Measurements from ENCODE around the gene GPRC5A.

The GPRC5A gene

GRCh38 chr12:12952036-12952435 lies 60.7 kb downstream of the GPRC5A start, which contains the start of gene GPRC5D:
Gene GPRC5D, minus strand, starts transcription at chr12:12952170. Its CDS starts 1,786 bp downstream, at chr12:12950384.
- no peak for TF ChIP-seq CTCF (IDR thresholded peaks at IDR 0.05)

- TF ChIP-seq CTCF (IDR thresholded peaks at IDR 0.05), result no peak
Observed at GRCh38 chr12:12954356-12954755, 63.0 kb downstream of the GPRC5A start.

- TF ChIP-seq CTCF (IDR thresholded peaks at IDR 0.05), result no peak
Observed at GRCh38 chr12:12954878-12955625, 63.7 kb downstream of the GPRC5A start.

- no peak for TF ChIP-seq CTCF (IDR thresholded peaks at IDR 0.05)
Observed at GRCh38 chr12:12958886-12959285, 67.5 kb downstream of the GPRC5A start.

GRCh38 chr12:12960639-12961209 lies 69.4 kb downstream of the GPRC5A start:
- no peak for TF ChIP-seq CTCF (IDR thresholded peaks at IDR 0.05)

- no peak for TF ChIP-seq CTCF (IDR thresholded peaks at IDR 0.05)
Observed at GRCh38 chr12:12964255-12964654, 72.9 kb downstream of the GPRC5A start.

GRCh38 chr12:12965836-12966235 lies 74.5 kb downstream of the GPRC5A start:
- no peak for TF ChIP-seq CTCF (IDR thresholded peaks at IDR 0.05)

Data from LNCAP (cell line).